Measurements from ENCODE around the gene SMYD2.

Gene SMYD2, protein sequence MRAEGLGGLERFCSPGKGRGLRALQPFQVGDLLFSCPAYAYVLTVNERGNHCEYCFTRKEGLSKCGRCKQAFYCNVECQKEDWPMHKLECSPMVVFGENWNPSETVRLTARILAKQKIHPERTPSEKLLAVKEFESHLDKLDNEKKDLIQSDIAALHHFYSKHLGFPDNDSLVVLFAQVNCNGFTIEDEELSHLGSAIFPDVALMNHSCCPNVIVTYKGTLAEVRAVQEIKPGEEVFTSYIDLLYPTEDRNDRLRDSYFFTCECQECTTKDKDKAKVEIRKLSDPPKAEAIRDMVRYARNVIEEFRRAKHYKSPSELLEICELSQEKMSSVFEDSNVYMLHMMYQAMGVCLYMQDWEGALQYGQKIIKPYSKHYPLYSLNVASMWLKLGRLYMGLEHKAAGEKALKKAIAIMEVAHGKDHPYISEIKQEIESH

GRCh38 chr1:214281021-214281719 is at the start of gene SMYD2:
Gene SMYD2, plus strand, starts transcription at chr1:214281159. Its CDS starts 96 bp downstream, at chr1:214281255.
- peak; percentile 63 for DNase-seq (ENCODE audit: low read depth)

GRCh38 chr1:214233856-214234634 is 46.9 kb upstream of the SMYD2 start:
- no peak for DNase-seq (ENCODE audit: low read depth)

DNA sequence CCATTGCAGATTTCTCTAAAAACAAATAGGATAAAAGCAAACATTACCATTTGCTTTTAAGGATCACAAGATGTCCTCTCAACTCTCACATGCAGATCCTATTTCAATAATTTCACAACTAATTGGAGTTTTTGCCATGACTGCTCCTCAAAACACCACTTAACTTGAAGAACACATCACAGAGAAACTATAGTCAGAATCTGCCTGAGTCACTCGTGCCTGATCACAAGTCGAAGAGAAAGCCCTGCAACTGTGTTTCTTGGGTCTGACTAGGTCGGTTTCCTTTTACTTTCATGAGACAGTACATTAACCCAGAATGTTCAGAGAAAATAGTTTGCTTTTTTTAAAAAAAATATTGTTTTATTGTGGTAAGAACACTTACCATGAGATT is 46.3 kb upstream of the SMYD2 start:
- no peak for DNase-seq (ENCODE audit: low read depth)

DNA sequence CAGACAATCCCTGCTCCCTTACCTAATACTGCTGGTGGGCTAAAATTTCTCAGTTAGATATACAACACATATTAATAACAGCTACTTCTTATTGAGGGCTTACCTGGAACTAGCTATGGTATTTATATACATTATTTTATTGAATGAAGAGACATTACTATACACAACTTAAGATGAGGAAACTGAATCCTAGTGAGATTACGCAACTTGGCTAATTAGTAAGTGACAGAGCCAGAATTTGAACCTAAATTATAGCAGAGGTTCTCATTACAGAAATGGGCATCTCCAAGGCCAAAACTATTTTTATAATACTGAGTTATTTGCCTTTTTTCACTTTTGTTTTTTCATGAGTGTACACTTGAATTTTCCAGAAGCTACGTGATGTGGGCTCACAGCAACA is 44.5 kb upstream of the SMYD2 start:
- DNase-seq (ENCODE audit: low read depth), result no peak

GRCh38 chr1:214241060-214241459 is 39.9 kb upstream of the SMYD2 start:
- DNase-seq (ENCODE audit: low read depth), result no peak

GRCh38 chr1:214244252-214244651 is 36.7 kb upstream of the SMYD2 start:
- no peak for DNase-seq (ENCODE audit: low read depth)

- DNase-seq (ENCODE audit: low read depth), result no peak
Measured at GRCh38 chr1:214244841-214245240, 36.1 kb upstream of the SMYD2 start.

GRCh38 chr1:214247501-214248041 is 33.4 kb upstream of the SMYD2 start:
- DNase-seq (ENCODE audit: low read depth), result no peak

- no peak for DNase-seq (ENCODE audit: low read depth)
Measured at GRCh38 chr1:214248311-214249085, 32.5 kb upstream of the SMYD2 start.

DNA sequence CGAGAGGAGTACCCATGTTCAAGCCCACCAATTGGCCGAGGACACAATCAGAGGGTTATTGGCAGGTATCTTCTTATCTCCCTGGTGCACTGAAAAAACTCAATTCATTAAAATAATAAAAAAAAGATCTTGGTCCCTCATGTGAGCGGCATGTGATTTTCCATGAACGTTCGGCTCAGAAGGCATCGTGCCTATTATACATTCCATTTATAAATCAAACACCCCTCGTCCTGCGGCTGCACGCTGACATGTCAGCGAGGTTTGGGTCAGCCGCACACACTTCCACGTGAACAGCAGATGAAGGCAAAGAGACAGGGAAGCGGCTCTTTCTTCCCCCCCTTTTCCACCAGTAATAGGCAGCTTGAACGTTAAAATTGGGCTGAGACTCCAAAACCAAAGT is 31.3 kb upstream of the SMYD2 start:
- DNase-seq (ENCODE audit: low read depth), result no peak

DNA sequence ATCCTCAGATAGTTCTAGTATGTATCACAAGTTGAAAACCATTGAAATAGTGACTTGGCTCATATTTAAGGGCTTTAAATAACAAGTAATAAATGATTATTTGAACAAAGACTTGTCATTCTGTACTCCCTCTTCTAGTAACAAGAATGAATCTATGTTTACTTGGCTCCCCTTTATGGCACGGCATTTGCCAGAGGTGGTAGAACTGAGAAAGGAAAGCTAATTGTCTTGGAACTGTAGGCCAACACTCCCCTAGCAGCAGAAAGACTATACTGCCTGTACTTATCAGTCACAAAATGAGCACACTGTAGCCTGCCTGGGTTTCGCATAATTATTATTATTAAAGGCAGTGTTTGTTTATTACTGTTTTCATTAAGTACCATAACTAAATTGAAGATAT is 29.6 kb upstream of the SMYD2 start:
- no peak for DNase-seq (ENCODE audit: low read depth)

- DNase-seq (ENCODE audit: low read depth), result no peak
Measured at GRCh38 chr1:214255509-214255908, 25.4 kb upstream of the SMYD2 start.

- DNase-seq (ENCODE audit: low read depth), result no peak
Measured at GRCh38 chr1:214259353-214259977, 21.5 kb upstream of the SMYD2 start.

DNA sequence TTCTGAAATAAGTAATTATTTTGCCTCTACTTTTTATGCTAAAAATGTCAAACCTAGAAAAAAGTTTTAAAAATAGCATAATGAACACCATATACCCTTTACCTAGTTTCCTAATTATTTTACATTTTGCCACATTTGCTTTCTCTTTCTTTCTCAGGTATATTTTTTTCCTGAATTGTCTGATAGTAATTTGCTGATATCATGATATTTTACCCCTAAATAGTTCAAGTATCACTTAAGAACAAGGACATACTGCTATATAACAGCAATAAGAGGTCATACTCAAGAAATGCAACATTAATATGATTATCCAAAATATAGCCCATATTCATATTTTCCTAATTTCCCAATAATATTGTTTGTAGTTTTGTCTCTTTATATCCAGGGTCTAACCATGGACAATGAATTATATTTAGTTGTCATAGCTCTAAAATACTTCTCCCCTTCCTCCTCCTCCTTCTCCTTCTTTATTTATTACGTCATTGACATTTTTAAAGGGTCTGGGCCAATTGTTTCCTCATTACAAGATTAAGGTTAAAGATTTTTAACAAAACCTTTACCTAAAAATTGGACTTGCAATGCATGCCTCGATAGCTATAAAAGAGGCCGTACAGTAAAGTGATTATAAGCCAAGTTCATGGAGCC is 20.3 kb upstream of the SMYD2 start:
- DNase-seq (ENCODE audit: low read depth), result no peak

DNA sequence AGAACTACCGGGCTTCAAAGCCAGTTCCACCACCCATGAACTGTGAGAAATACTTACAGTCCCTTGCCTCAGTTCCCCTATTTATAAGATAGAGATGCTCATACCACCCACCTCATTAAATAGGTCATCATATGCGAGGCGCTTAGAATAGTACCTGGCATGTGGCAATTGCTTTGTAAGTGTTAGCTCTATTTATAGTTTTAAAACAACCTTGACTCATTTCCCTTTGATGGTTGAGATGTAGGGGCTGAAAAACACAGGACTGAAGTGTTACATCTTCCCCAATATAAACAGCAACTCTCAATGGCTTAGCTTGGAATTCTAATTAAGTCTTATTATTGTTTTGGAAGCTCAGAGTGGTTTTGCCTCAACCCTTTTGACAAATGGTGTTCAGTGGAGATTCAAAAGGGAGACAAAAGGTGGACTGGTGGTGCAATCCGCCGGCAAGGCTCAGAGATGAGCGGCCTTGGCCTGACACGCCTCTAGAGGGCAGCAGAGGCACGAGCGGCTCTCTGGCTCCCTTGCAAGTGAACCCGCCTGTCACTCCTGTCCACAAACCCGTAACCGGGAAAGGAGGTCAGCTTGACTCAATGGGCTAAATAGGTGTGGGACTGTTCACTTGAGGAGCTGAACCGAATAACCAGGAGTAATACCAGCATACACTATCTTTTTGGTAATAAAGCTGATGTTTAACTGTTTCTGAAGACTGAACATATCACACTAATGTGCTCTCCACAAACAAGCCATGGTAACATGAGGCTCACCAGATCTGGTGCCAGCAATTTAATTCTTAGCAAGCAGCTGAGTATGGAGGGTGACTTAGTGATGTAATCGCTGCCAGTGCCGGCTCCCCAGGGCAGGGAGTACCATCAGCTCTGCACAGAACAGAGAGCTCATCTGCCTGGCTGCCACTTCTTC is 19.5 kb upstream of the SMYD2 start:
- peak; percentile 68 for DNase-seq (ENCODE audit: low read depth)

GRCh38 chr1:214264196-214264595 is 16.8 kb upstream of the SMYD2 start:
- no peak for DNase-seq (ENCODE audit: low read depth)

- DNase-seq (ENCODE audit: low read depth), result no peak
Measured at GRCh38 chr1:214264976-214265375, 16.0 kb upstream of the SMYD2 start.

DNA sequence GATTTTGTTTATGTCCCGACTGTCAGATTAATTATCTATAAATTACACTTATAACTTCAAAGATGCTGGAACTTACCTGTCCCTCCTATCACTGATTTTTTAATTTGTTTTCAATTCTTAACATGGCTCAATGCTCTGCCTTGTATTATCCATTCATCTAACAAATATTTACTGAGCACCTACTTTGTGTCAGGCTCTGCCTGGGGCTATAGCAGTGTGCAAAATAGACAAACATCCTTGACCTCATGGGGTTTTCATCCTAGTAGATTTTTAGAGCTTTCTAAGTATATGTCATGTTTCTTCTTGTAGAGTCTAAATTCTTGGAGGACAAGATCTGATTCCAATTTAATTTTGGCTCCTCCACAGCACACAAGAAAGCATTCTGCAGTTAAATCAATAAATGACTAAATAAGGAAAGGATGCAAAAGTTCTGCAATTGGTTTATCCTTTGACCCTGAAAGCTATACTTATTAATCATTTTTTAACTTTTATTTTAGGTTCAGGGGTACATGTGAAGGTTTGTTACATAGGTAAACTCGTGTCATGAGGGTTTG is 10.8 kb upstream of the SMYD2 start:
- no peak for DNase-seq (ENCODE audit: low read depth)

DNA sequence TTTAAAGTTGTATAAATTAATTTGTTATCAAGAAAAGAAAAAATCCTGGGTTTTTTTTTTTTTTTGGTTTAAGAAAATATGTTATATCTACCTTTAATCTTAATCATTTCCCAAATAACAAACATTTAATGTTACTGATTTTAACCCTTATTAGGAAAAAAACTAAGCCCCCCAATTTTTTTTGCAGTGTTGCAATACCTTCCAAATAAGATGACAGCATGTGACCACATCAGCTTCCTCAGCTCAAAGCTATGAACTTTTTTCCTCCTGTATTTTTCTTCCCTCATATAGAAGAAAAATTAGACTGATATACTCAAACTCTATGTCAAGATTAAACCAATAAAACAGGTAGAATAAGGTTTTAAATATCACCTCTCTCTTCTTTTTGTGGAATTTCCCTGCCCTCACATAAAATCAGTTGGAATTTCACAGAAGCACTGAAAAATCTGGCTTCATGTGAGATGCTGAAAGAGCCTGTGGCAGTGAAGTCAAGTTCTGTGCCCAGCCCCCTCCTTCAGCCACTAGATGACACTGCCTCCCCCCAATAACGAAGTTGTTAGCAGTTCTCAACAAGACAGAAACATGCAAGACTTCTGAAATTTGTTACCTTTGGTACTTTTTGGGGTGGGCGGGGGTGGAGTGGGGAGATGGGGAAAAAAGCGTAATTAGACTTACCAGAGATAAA is 9.6 kb upstream of the SMYD2 start:
- DNase-seq (ENCODE audit: low read depth), result no peak

Measured in activated T-helper 1 cell treated with Interleukin-2 at 50 U/mL for 16 hours (primary cell).